Medulla oblongata (tissue), 1 donor: ENCODE results near the gene FAR2.
"Not testable (repeated sequence)": the region's sequence is repeated elsewhere in the genome, so short reads cannot be mapped to it uniquely, and the experiment has no call there.

Experiments
- DNase-seq: peaks from one replicate; pipeline ENCODE4 v3.0.0-alpha.2; 2015; ENCODE audit errors: extremely low spot score

Gene FAR2

DNA sequence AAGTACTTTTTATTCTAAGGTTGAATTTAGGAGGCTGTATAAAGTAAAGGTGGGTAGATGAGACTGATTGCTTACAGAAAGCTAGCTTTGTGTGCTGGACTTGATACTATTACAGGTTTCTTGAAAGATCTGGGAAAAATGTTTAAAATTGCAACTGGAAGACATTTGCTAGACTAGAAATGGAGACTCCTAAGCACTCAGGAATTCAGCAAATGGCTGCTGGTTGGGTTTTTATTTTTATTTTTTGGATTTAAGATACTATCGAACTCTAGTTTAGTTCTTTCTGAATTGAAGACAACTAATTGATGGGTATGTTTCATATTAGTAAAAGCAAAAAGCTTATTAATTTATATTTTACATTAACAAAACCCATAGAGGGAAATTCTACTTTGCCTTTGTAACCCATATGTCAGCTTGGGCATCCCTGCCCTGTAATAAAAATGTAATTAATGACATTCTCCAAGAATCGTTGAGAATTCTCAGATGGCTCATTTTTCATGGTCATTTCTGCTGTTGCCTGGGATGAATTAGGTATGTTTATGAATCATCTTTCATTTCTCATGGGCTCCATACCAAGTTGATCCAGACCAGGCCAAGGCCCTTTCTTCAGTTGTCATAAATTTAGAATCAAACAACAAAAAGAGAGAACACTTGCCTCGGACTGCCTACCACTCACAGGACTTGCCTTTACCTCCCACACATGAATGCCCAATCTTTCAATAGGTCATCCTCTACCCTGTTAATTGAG lies 129.8 kb downstream of the FAR2 start:
- no peak for DNase-seq

DNA sequence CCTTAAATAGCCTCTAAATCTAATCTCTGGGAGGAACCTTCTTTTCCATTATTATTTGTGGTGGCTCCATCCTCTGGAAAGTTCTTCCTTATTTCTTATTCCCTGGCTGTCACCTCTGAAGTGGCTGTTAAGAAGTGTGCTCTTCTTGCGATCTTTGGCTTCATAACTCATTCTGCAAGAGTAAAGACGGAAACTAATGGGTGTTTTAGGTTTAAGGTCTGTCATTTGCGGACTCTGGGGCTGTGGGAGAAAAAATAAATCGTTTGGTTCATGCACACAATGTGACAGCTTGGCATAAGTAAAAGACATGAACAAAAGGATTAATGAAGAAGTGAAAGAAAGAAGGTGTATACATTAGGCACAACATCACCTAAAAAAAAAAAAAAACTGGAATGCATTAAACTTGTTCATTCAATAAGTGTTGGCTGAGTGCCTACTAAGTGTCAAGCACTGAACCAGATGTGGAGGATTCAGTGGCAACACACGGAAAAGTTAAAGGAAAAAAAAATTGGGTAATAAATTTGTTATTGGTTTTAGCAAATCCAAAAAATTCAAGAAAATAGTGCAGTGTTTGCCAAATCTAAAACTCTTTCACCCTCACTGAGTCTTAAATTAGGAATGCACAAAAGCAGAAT lies 132.4 kb downstream of the FAR2 start:
- DNase-seq: no peak

DNA sequence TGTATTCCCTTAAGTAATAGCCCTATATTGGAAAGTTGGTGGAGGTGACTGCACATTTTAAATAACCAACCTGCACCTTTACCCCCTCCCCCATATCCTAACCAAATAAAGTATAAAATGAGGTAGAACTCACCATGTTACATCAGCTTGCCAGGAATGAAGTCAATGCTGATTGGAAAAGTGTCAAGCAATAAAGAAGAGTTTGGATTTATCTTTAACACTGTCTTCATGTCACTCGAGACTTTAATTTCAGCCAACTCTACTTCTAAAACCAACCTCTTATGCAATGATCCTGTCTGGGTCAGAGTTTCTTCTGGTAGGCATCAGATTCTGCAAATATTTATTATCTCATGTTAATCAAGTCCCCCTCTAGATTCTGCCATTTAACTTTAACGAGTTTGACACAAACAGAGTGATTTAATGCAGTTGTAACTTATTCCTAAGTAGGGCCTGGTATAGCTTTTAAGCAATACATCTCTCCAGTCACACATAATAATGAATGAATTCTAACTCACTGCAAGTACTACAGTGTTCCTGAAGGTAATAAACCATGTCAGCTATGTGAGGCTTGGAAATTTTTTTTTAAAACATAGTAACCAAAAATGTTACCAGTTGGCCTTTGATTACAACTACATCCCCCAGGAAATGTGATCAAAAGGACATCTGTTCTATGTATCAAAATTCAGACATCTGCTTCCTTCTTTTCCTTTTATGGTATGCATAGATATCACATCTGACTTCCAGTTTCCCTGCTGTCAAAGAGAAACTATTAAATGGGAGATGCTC lies 133.1 kb downstream of the FAR2 start:
- no peak for DNase-seq

DNA sequence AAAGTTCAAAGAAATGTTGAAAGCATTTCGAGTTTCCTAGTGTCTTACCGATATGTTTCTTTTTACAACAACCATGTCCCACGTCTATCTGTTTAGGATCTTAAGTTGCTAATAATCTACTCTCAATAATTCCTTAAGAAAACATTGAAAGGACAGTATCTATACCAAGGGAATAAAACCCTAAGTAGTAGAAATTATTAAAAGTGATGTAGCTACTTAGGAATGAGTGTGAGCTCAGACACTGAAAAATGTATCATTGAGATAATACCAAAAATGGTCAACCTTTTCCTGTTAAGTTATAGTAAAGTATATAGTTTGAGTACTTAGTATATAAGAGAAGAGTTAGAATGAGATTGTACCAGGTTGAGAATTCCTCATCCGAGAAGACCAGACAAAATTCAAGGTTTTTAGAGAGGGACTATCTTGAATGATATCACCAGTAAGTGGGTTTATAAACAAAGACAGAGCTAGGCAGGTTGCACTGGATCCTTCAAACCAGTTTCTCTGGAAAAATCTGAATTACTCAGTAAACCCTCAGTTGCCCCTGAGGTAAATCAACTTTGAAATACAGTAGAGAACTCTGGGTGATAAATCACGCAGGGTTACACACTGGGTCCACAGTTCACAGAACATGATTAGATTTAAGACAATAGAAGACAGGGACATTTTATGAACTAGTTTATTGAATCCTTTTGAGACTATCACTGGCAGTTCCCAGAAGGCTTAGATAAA lies 135.1 kb downstream of the FAR2 start:
- DNase-seq: no peak

DNA sequence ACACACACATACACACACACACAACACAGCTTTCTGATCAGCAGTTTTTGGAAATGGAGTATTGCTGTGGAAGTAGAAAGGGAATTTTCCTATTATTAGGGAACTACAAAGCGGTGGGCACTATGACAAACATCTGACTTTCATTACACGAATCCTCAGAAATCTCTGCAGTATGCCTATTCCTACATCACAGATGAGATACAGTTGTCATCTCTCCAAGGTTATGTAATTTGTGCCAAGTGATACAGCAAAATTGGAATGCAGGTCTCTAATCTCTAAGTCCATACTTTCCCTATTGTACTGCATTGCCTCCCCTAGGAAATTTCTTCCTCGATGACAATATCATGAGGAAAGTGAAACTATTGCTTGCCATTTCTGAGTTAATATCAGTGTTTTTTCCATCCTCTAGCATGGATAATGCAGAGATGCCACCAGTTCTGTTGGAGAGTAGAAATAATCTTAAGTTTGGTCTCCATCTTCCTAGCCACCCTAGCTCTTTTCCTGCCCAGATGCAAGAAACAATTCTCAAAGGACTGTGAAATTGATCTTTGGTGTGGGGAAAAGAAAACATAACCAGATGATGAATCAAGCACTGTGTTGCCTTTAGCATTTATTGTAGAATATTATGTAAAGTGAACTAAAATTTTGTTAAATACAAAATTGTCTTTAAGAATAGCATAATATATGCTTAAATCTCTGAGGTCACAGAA lies 137.2 kb downstream of the FAR2 start:
- no peak for DNase-seq

DNA sequence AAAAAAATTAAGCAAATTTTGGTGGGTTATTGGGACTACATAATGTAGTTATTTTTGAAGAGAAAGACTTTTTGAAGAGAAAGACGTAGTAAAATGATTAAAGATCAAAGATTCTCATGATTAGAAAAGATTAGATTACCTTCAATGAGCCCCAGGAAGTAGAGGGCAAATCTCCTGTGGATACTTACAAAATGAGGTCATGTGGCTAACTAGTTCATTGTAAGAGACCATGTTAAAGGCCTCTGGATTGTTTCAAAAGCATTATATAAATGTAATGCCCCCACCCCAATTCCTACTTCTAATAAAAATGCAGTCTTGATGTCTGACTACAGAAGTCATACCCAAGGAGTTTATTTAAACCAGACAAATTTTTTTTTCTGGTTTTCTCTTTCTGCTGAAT lies 138.5 kb downstream of the FAR2 start:
- no peak for DNase-seq

DNA sequence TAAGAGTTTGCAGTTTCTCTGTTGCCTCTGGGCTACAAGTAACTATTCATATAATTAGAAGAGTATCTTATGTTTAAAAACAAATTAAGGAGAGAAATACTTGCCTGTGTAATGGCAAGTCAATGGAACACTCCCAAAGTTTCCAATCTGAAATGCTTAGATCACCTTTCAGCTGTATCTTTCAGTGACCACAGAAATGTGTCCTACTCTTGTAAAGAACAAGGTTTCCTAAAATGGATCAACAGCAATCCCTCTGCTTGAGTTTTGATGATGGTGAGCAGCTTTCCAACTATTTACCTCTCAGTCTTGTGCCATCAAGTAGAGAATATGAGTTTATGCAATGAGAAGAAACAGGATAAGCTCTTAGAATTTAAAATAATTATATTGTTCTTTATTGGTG lies 139.0 kb downstream of the FAR2 start:
- DNase-seq: no peak

DNA sequence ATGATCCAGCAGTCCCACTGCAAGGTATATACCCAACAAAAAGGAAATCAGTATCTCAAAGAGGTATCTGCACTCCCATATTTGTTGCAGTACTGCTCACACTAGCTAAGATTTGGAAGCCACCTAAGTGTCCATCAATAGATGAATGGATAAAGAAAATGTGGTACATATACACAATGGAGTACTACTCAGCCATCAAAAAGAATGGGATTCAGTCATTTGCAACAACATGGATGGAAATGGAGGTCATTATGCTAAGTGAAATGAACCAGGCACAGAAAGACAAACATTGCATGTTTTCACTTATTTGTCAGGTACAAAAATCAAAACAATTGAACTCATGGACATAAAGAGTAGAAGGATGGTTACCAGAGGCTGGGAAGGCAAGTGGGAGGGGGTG lies 141.4 kb downstream of the FAR2 start:
- DNase-seq: not testable (repeated sequence)

DNA sequence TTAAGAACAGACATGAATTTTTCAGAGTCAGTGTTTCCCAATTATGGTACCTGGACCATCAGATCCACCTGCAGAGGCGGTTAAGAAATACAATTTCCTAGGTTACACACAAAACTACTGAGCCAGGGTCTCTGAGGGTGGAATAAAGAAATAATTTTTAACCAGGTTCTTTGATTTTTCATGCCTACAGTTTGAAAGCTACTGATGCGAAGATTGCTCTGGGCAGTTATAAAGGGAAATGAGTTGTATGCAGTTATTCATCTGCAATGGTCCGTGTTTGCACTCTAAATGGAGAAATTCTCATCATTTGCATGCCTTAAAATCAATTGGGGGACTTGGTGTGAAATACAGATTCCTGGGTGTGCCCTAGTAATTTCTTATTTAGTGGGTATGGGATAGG lies 142.1 kb downstream of the FAR2 start:
- no peak for DNase-seq

DNA sequence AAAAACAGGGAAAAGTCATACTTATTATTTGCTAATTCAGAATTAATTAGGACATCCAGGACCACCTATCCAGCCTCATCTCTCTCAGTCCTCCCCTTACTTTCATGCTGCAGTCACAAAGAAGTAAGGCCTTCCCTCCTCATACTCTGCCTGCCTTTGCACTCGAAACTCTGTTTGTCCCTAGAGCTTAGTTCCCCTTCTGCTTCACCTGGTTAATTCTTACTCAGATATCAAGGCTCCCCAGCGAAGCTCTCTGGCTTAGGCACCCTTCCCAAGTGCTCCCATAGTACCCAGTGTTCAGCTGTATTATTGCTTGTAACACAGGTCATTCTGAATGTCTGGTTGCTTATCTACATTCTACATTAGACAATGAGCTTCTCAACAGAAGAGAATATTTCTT lies 150.6 kb downstream of the FAR2 start:
- no peak for DNase-seq

DNA sequence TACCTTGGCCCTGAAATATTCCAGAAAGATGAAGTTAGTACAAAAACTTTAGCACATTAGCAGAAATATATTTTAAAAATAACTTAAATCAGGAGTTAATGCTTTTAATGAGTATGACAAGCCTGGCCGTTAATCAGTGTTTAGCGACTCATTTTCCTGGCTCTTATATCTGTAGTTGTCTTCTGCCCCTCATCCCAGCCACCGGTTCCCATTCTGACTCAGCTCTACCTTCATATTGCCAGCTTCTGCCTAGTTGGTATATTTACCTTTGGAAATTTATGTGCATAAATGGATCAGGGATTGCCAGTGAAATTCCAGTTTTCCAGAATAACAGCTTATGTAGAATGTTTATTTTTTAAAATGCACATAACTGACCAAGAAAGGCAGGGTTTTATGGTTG lies 152.0 kb downstream of the FAR2 start:
- no peak for DNase-seq

DNA sequence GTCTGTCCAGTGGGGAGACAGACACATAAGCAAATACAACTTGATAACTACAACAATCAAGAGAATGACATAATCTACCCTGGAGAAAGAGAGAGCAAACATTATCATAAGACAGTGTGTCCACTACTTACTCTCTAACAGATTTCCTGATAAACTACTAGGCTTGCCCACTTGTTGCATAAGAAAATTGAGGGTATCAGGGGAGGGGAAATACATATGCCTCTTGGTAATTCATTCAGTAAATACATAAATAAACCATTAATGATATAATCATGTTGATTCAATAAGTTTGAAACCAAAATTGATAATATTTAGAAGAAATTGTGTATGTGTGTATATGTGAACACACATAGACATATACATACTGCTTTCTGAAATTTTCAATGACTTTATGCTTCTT lies 155.3 kb downstream of the FAR2 start:
- no peak for DNase-seq

DNA sequence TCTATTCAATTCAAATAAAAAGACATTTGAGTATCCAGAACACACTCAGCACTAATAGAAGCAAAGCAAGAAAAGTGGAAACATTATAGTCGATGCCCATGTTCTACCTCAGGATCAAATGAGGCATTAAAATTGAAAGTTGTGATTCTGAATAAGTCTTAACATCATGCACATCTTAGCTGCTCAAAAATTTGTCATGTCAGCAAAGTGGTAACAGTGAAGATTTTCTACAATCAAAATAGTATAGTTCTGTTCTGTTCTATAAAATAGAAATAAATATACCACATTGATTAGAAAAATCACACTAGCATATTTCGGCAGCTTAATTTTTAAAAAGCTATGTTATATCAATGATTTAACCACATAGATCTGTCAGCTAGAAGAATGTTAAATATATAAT lies 157.2 kb downstream of the FAR2 start:
- DNase-seq: no peak

DNA sequence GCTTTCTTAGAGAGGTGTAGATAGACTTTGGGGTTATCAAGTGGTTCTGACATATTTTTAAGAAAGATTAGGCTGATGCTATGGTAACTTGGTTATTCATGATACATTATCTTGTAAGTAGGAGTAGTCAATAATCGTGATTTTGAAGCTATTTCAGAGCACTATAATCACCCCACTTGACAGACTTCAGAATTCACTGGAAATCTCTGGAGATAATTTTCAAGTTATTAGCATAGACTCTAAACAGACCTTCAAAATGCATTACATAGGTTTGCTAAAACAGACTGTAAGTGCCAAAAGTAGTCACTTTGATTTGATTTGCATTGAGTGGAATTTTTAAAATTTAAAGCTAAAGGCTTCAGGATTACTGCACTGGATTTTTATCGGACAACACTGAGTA lies 157.6 kb downstream of the FAR2 start:
- no peak for DNase-seq

DNA sequence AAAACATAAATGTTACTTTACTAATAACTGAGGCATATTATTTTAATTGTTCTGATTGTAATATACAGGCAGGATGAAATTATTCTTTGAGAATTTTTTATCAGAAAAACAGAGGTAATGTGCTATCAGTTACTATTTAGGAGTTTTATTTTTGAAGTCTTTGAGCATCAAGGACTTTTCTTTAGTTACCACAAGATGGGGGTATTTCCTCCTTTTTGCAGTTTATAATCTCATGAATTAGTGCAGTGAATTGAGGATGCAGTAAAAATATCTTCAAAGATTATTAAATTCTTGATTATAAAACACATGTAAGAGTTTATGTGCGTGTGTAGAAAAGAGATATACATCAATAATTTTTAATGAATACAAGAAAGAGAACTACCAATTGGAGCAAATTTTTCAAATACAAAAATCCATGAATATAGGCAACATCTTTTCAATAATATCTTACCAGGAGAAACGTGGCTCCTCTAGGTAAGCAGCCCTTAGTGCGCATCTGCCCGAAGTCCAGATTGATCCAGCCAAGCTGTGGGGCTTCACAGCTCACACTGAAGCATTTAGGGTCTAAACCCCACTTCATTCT lies 160.3 kb downstream of the FAR2 start:
- DNase-seq: peak; percentile 32

DNA sequence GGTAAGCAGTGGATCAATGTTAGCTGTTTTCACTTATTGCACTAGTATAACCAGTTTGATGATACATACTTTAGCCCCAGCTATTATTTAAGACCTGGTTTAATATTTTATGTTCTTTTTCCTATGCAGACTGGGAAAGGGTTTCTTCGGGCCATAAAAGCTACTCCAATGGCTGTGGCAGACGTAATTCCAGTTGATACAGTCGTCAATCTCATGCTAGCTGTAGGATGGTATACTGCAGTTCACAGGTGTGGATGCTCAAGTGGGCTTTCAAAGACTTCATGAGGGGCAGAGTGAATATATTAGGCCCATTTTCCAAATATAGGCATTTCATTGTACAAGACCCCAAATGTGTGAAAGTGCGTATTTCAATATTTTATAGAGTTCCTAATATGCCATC lies 161.8 kb downstream of the FAR2 start:
- no peak for DNase-seq

DNA sequence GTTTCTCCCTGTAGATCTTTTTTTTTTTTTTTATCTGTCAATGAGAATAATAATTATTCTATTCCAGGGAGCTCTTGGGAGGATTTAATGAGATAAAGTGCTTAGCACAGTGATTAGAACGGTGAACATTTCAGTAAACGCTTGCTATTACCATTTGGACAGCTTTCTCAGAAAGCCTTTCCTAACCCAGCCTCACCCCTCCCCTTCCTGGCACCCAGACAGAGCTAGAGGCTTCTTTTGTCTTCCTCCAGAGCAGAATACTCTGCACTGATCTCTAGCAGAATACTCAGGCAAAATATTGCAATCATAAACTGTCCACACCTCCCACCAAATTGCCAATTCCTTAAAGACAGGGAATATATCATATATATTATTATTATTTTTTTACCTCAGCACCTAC lies 165.3 kb downstream of the FAR2 start:
- peak; percentile 64 for DNase-seq

DNA sequence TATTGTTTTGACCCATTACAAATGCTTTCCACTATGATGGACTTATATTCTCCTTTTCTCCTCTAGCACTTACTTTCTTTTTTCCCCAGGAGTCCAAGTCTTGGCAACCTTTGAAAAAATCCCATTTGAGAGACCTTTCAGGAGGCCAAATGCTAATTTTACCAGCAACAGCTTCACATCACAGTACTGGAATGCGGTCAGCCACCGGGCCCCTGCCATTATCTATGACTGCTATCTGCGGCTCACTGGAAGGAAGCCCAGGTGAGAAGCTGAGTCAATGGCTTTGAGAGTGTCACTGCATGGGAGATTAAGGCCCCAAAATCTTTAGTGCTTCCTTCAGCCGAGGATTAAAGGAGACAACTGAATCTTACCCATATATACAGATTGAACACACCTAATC lies 167.7 kb downstream of the FAR2 start:
- DNase-seq: no peak

DNA sequence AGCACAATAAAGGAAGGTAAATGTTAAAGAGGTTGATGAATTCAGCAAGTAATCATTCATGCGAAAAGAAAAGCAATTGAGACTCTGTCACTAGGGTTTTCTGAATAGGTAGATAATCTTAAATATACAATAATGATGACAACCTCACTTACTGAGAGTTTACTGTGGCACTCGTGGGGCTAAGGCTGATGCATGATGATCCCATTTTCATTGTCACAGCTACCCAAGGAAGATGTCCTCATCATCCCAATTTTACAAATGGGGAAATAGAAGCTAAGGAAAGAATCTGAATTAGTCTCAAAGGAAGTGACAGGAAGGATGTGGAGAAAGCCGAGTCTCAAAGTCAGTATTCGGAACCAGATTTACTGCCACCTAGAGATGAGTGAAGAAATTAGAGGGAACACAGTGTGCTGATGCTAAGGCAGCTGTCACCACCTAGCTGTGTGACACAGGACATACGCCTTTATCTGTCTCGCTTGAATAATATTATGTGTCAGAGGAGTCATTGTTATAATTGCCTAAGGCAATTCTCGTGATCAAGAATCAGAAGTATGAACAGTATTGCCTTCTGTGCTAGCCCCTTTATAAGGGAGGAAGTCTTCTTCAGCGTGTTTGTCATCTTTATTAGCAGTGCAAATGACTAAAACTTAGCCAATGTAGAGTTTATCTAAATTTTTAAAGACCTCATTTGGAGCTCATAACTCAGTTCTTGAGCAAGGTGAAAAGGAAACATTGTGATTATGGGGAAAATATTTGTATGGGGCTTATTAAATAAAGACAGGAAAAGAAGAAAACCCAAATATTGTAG lies 168.7 kb downstream of the FAR2 start:
- DNase-seq: peak; percentile 94

DNA sequence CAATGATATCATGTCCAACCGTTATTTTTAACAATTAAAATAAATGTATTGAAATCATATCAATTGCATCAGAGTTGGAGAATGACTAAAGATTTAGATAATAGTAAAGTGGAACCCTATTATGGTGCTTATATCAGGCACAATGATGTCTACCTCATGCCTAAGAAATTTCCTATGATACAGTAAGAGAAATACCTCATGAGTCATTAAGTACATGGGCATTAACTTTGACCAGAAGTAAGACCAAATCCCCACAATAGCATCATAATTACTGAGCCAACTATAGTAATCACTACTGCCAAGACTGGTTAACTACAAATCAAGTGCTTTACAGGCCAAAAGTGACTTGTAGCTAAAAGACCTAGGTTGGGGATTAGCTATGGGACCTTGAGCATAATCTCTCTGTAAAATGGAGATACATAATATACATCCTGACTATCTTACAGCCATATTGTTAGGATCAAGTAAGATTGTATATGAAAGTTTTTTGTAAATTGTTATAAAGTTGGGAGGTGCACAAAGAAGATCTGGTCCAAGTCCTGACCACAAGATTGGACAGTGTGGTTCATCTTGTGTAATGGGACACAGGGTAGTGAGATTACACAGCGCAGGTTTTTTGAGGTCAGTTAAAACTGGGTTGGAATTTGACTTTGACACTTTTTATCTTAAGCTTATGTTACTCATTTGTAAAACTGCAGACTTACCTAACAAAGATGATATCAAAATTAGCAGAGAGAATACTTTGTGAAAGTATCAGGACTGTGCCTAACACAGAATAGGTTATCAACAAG lies 171.4 kb downstream of the FAR2 start:
- DNase-seq: no peak
